K562 (cell line): Measurements from ENCODE around the gene C1GALT1C1. TPM values are rescaled to one million over a fixed set of nuclear protein-coding genes. Genes with fewer than 3 reads are reported as not detected.
"Not testable (repeated sequence)": the region's sequence is repeated elsewhere in the genome, so short reads cannot be mapped to it uniquely, and the experiment has no call there.

Source experiments
- ATAC-seq: fragments of 200-7000 bp; cut with Tn5 transposase; 3 replicates; pipeline ENCODE4 v1.9.1; 2020; ENCODE audit warnings: moderate library complexity
- BruUV-seq: library from RNA; stranded (reverse); fragments of 400-500 nt; replicated peaks from 2 replicates; lab custom pipeline; 2021; lab: Mats Ljungman, UMichigan
- CTCF ChIA-PET: fragments of 300-600 bp; formaldehyde crosslinking; extraction: SDS; loops from one replicate; lab custom pipeline; 2021; ENCODE audit warnings: low intra/inter-chr PET ratio; lab: Yijun Ruan, JAX
- POLR2A ChIA-PET: fragments of 300-600, 350-650 bp; sonication (Branson Sonifier 250); formaldehyde crosslinking; extraction: SDS; loops from one replicate; lab custom pipeline; 2021; ENCODE audit warnings: antibody characterized with exemption, inconsistent platforms; lab: Yijun Ruan, JAX
- DNase-seq, 4 experiments: peaks; one replicate each; pipeline versions ENCODE4 v3.0.0 to v3.0.0-alpha.2; 2011 to 2018; ENCODE audit warnings: low spot score in 3 of 4, mixed read lengths in 3 of 4; ENCODE audit errors: extremely low read depth in 1 of 4
- FAIRE-seq: peaks from 2 replicates; lab custom pipeline; 2011; peaks lifted over from hg19 to GRCh38; lab: Jason Lieb, UNC
- H2AFZ ChIP-seq: 2 replicates; pipeline ENCODE4 v1.6.0; 2011; ENCODE audit warnings: low read depth, low read length, control low read depth, inconsistent platforms
- H3K27ac ChIP-seq: fragments of 200-600 bp; 3 replicates; pipeline ENCODE4 v1.8.0; 2011; ENCODE audit warnings: low read depth, mild to moderate bottlenecking, control low read depth, inconsistent platforms, low read length, moderate library complexity, mixed read lengths; ENCODE audit errors: extremely low read depth
- H3K27me3 ChIP-seq, 2 experiments: fragments of 300-600 bp in 1 of 2; 2 replicates in 1 of 2; 3 replicates in 1 of 2; pipeline versions ENCODE4 v1.6.0 to v1.8.0; 2011; ENCODE audit warnings: inconsistent platforms in 2 of 2, low read length in 2 of 2, mild to moderate bottlenecking in 1 of 2, mixed read lengths in 1 of 2, moderate library complexity in 1 of 2; ENCODE audit not compliant: control insufficient read depth in 2 of 2, insufficient read depth in 2 of 2
- H3K36me3 ChIP-seq: fragments of 300-600 bp; 3 replicates; pipeline ENCODE4 v1.8.0; 2011; ENCODE audit warnings: mild to moderate bottlenecking, low read length, inconsistent platforms; ENCODE audit not compliant: control insufficient read depth, insufficient read depth
- H3K4me1 ChIP-seq, 2 experiments: fragments of 200-600 bp in 1 of 2; replicated peaks in 1 of 2; 2 replicates in 1 of 2; 3 replicates in 1 of 2; pipeline versions ENCODE4 v1.5.1 to v1.8.0; 2011; ENCODE audit warnings: inconsistent platforms in 2 of 2, low read length in 2 of 2, mild to moderate bottlenecking in 1 of 2, mixed read lengths in 1 of 2, moderate library complexity in 1 of 2; ENCODE audit not compliant: control insufficient read depth in 2 of 2, insufficient read depth in 2 of 2
- H3K4me2 ChIP-seq: 2 replicates; pipeline ENCODE4 v1.6.1; 2011; ENCODE audit warnings: low read length, control low read depth, inconsistent platforms, mixed read lengths; ENCODE audit not compliant: insufficient read depth
- H3K4me3 ChIP-seq: fragments of 200-600 bp; sonication (generic), shearing (Covaris generic); 2 replicates; pipeline ENCODE4 v1.5.1; 2016; ENCODE audit warnings: control low read depth, inconsistent platforms
- H3K79me2 ChIP-seq: fragments of 200-600 bp; 3 replicates; pipeline ENCODE4 v1.8.0; 2011; ENCODE audit warnings: low read length, inconsistent platforms; ENCODE audit not compliant: control insufficient read depth, insufficient read depth
- H3K9ac ChIP-seq, 2 experiments: 2 replicates each; pipeline versions ENCODE4 v1.6.0 to v1.6.1; 2011; ENCODE audit warnings: low read depth in 2 of 2, low read length in 2 of 2, control low read depth in 1 of 2, inconsistent platforms in 1 of 2, mild to moderate bottlenecking in 1 of 2, mixed read lengths in 1 of 2; ENCODE audit not compliant: insufficient read depth in 1 of 2
- H3K9me1 ChIP-seq: one replicate; pipeline ENCODE4 v1.6.0; 2011; ENCODE audit warnings: inconsistent platforms, mild to moderate bottlenecking, low read length, moderate library complexity; ENCODE audit not compliant: control insufficient read depth, insufficient read depth
- H3K9me3 ChIP-seq: replicated peaks from 2 replicates; pipeline ENCODE4 v1.5.1; 2011; ENCODE audit warnings: low read depth, low read length, inconsistent platforms; ENCODE audit not compliant: control insufficient read depth, insufficient read depth
- H4K20me1 ChIP-seq: replicated peaks from 2 replicates; pipeline ENCODE4 v1.6.1; 2011; ENCODE audit warnings: low read length, inconsistent platforms, mixed read lengths; ENCODE audit not compliant: control insufficient read depth, insufficient read depth
- ARHGAP35 ChIP-seq: fragments of 450-650 bp; IDR thresholded peaks from 2 replicates; pipeline ENCODE4 v1.6.1; 2018; ENCODE audit not compliant: partially characterized antibody
- GABPB2 ChIP-seq: fragments of 250-450 bp; sonication (Bioruptor Pico); conservative IDR thresholded peaks from 2 replicates; pipeline ENCODE4 v1.5.1; 2021; ENCODE audit warnings: mild to moderate bottlenecking
- NFXL1 ChIP-seq: fragments of 450-650 bp; formaldehyde crosslinking; IDR thresholded peaks from 2 replicates; pipeline ENCODE4 v1.4.0; 2021; ENCODE audit warnings: mild to moderate bottlenecking
- SNRNP70 ChIP-seq: fragments of 200-400 bp; formaldehyde crosslinking; optimal IDR thresholded peaks from 2 replicates; pipeline ENCODE3; 2017; ENCODE audit warnings: low read depth, low read length
- SP1 ChIP-seq: sonication (generic); formaldehyde crosslinking; IDR thresholded peaks from 2 replicates; pipeline ENCODE4 v1.8.1; 2022; ENCODE audit warnings: mild to moderate bottlenecking, missing genetic modification reagents
- TAF15 ChIP-seq: fragments of 200-400 bp; formaldehyde crosslinking; IDR thresholded peaks from 2 replicates; pipeline ENCODE4 v1.6.1; 2017; ENCODE audit warnings: mild to moderate bottlenecking, low read depth, low read length, moderate library complexity
- TBP ChIP-seq: optimal IDR thresholded peaks from 2 replicates; pipeline ENCODE3; 2011; ENCODE audit warnings: low read depth, low read length, improper control_type of control experiment
- ZNF436 ChIP-seq: fragments of 250-450, 450-650 bp; sonication (Bioruptor Pico); formaldehyde crosslinking; IDR thresholded peaks from 2 replicates; pipeline ENCODE4 v1.7.0; 2020; ENCODE audit warnings: mild to moderate bottlenecking
- ZNF584 ChIP-seq: fragments of 200-800 bp; sonication (Bioruptor generic); IDR thresholded peaks from 2 replicates; pipeline ENCODE4 v1.6.1; 2016; ENCODE audit warnings: low read depth, mild to moderate bottlenecking, missing genetic modification characterization, missing compliant biosample characterization
- WGBS: fragments of 100-300 bp; shearing (Covaris generic); methylation state at CpG from one replicate; pipeline ENCODE4 v1.1.6; 2016; ENCODE audit warnings: low coverage, mixed read lengths; ENCODE audit not compliant: insufficient coverage; ENCODE audit errors: missing lambda C conversion rate; 5-methylcytosine and 5-hydroxymethylcytosine counted together
- in situ Hi-C: fragments of 300-500 bp; cut with MboI; formaldehyde crosslinking; loops from 4 replicates; pipeline ENCODE4 v1.15.0; 2018; ENCODE audit warnings: inconsistent platforms, mixed read lengths
- intact Hi-C: fragments of 100-400 bp; cut with micrococcal nuclease; formaldehyde crosslinking; loops from 2 replicates; pipeline ENCODE4 v1.14.2; 2022
- polyA plus RNA-seq, 8 experiments: library from polyadenylated mRNA; depleted of rRNA in 4 of 8; stranded (reverse) in 5 of 8; unstranded in 3 of 8; fragments of >200 nt; fragmentation: Nextera tagmentation in 2 of 8; fragmentation: Illumina TruSeq in 1 of 8; extraction: Ambion mirVana in 2 of 8; extraction: Trizol in 1 of 8; gene quantifications; 2 replicates each; pipeline versions ENCODE4 v1.2.1 to v1.2.3, GENCODE V29; 2011 to 2014; ENCODE audit warnings: inconsistent platforms in 1 of 8, missing spikeins in 1 of 8
- total RNA-seq, 7 experiments: library from RNA; depleted of rRNA in 6 of 7; stranded (reverse); fragments of >200 nt in 6 of 7; fragmentation: Illumina TruSeq in 2 of 7; extraction: Trizol in 2 of 7; gene quantifications; 2 replicates each; pipeline versions ENCODE4 v1.2.1 to v1.2.3, GENCODE V29; 2011 to 2021; ENCODE audit warnings: low replicate concordance in 1 of 7
- TF ChIP-seq, protein P1 (sequence below): sonication (generic); formaldehyde crosslinking; IDR thresholded peaks from 2 replicates; pipeline ENCODE4 v1.8.0; 2022; ENCODE audit warnings: mild to moderate bottlenecking, missing genetic modification reagents, borderline replicate concordance
- TF ChIP-seq, protein P2 (sequence below): sonication (generic); formaldehyde crosslinking; IDR thresholded peaks from 2 replicates; pipeline ENCODE4 v1.5.0; 2020; ENCODE audit warnings: missing genetic modification reagents
- TF ChIP-seq, protein P3 (sequence below): sonication (generic); formaldehyde crosslinking; IDR thresholded peaks from 2 replicates; pipeline ENCODE4 v1.8.1; 2023; ENCODE audit warnings: mild to moderate bottlenecking, missing genetic modification reagents

C1GALT1C1 gene
- total and polyA plus RNA-seq, 9 of the 15 experiments (the other 6 are each of a cell fraction or from before 2014, with no cell fraction given): 9.6 to 49.4 (median 17.1) TPM

DNA sequence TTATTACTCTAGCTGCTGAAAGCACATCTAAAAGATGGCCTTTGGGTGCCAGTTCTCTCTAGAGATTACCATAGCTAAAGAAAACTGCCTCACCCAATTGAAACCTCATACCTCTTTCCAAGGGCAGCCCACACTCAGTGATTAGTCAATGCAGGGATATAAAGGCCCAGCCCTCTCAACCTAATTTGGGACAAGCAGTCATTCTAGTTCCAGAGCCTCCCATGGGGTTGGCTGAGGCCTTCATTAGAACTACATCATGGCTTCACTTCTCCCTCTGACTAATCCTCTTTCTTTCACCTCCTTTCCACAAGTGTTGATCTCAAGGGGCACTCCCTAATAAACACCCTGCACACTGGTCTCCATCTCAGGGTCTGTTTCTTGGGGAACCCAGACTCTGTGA, 38.5 kb upstream of the C1GALT1C1 start:
- Histone ChIP-seq H3K79me2 (no peaks in the 10 kb centered on the region), H3K4me1 (no peaks in the 10 kb centered on the region), H2AFZ (no peak overlapping the region), H3K9me3 (no peaks in the 10 kb centered on the region), H3K9me1 (no peaks in the 10 kb centered on the region), H3K4me3 (no peak overlapping the region), H3K9ac (no peak overlapping the region), H4K20me1 (no peaks in the 10 kb centered on the region; the same call in 1 of the 2 replicates), H3K27ac (no peak overlapping the region), H3K36me3 (no peaks in the 10 kb centered on the region), H3K4me2 (no peak overlapping the region), H3K27me3 (no peaks in the 10 kb centered on the region)
- no peak for TF ChIP-seq TBP
- TF ChIP-seq, protein P1, sequence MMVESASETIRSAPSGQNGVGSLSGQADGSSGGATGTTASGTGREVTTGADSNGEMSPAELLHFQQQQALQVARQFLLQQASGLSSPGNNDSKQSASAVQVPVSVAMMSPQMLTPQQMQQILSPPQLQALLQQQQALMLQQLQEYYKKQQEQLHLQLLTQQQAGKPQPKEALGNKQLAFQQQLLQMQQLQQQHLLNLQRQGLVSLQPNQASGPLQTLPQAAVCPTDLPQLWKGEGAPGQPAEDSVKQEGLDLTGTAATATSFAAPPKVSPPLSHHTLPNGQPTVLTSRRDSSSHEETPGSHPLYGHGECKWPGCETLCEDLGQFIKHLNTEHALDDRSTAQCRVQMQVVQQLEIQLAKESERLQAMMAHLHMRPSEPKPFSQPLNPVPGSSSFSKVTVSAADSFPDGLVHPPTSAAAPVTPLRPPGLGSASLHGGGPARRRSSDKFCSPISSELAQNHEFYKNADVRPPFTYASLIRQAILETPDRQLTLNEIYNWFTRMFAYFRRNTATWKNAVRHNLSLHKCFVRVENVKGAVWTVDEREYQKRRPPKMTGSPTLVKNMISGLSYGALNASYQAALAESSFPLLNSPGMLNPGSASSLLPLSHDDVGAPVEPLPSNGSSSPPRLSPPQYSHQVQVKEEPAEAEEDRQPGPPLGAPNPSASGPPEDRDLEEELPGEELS (CRISPR knock-in tag): no peak
- no peak for TF ChIP-seq TAF15
- no peak for TF ChIP-seq NFXL1
- TF ChIP-seq, protein P2, sequence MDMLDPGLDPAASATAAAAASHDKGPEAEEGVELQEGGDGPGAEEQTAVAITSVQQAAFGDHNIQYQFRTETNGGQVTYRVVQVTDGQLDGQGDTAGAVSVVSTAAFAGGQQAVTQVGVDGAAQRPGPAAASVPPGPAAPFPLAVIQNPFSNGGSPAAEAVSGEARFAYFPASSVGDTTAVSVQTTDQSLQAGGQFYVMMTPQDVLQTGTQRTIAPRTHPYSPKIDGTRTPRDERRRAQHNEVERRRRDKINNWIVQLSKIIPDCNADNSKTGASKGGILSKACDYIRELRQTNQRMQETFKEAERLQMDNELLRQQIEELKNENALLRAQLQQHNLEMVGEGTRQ (CRISPR knock-in tag): no peak
- no peak for TF ChIP-seq SP1 (CRISPR knock-in tag)
- TF ChIP-seq SNRNP70: no peak
- TF ChIP-seq, protein P3, sequence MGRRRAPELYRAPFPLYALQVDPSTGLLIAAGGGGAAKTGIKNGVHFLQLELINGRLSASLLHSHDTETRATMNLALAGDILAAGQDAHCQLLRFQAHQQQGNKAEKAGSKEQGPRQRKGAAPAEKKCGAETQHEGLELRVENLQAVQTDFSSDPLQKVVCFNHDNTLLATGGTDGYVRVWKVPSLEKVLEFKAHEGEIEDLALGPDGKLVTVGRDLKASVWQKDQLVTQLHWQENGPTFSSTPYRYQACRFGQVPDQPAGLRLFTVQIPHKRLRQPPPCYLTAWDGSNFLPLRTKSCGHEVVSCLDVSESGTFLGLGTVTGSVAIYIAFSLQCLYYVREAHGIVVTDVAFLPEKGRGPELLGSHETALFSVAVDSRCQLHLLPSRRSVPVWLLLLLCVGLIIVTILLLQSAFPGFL (CRISPR knock-in tag): no peak
- TF ChIP-seq ZNF436 (CRISPR knock-in tag): no peak
- no peak for TF ChIP-seq GABPB2 (CRISPR knock-in tag)
- no peak for TF ChIP-seq ARHGAP35
- no peak for TF ChIP-seq ZNF584 (CRISPR knock-in tag)
- no peak for FAIRE-seq
- no peak for DNase-seq
- BruUV-seq: no TSS peak
- intact Hi-C loops: no loop called here
- ChIA-PET POLR2A (no interaction called here), CTCF (no interaction called here)
- in situ Hi-C loops: no loop called here
- ATAC-seq: no peak

DNA sequence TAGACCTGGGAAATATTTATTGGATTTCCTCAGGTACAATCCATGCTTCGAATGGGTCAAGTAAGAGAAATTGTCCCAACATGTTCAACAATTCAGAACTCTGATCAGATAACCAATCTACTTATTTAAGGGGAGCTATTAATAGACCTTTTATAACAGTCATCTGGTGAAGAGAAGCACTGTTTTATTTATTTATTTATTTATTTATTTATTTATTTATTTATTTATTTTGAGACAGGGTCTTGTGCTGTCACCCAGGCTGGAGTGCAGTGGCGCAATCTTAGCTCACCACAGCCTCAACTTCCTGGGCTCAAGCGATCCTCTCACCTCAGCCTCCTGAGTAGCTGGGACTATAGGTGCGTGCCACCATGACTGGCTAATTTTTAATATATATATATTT, 34.7 kb upstream of the C1GALT1C1 start:
- in situ Hi-C loops: loop anchor here (5.0 kb wide), 1 partner anchor 152 kb away; no protein-coding TSS in a partner anchor

More for the DNA sequence above, 34.7 kb upstream of the C1GALT1C1 start:
- H3K9me1 ChIP-seq, H4K20me1 ChIP-seq, DNase-seq, H3K36me3 ChIP-seq, FAIRE-seq, BruUV-seq, H3K9me3 ChIP-seq, H3K4me2 ChIP-seq, H3K4me3 ChIP-seq, POLR2A ChIA-PET, H3K79me2 ChIP-seq, ATAC-seq, H3K4me1 ChIP-seq, H2AFZ ChIP-seq, H3K27ac ChIP-seq, H3K9ac ChIP-seq, H3K27me3 ChIP-seq: not testable (repeated sequence)
- 31% methylated on average over 3 of the region's 4 CpGs for WGBS
- intact Hi-C loops: loop anchor here (1.0 kb wide), 2 partner anchors 150 to 166 kb away; no protein-coding TSS in a partner anchor
- CTCF ChIA-PET: interaction anchor here (0.6 to 3.2 kb wide), 5 partner anchors 11 to 166 kb away, joined by 3 to 18 read pairs (median 4); no protein-coding TSS in a partner anchor
